Measurements from ENCODE around the gene LCE1F.
A peak's percentile ranks its signal among the peaks of the same experiment; 100 is the strongest.

The LCE1F gene

GRCh38 chr1:152743371-152744145 is 31.4 kb upstream of the LCE1F start:
- TF ChIP-seq CTCF (IDR thresholded peaks at IDR 0.05; ENCODE audit: low read length, missing control alignments), result no peak
- no peak overlapping the region for H3K4me3 ChIP-seq (replicated peaks; ENCODE audit: low read depth, low read length)
- DNase-seq (ENCODE audit: low read depth), result no peak

- H3K4me3 ChIP-seq (replicated peaks; ENCODE audit: low read depth, low read length), result no peak overlapping the region
- TF ChIP-seq CTCF (IDR thresholded peaks at IDR 0.05; ENCODE audit: low read length, missing control alignments), result no peak
- no peak for DNase-seq (ENCODE audit: low read depth)
Measured at GRCh38 chr1:152745289-152745704, 29.6 kb upstream of the LCE1F start.

- no peak for DNase-seq (ENCODE audit: low read depth)
- no peak overlapping the region for H3K4me3 ChIP-seq (replicated peaks; ENCODE audit: low read depth, low read length)
- no peak for TF ChIP-seq CTCF (IDR thresholded peaks at IDR 0.05; ENCODE audit: low read length, missing control alignments)
Measured at GRCh38 chr1:152745765-152746444, 29.0 kb upstream of the LCE1F start.

GRCh38 chr1:152747831-152748230 is 27.1 kb upstream of the LCE1F start:
- TF ChIP-seq CTCF (IDR thresholded peaks at IDR 0.05; ENCODE audit: low read length, missing control alignments), result no peak
- no peak overlapping the region for H3K4me3 ChIP-seq (replicated peaks; ENCODE audit: low read depth, low read length)
- no peak for DNase-seq (ENCODE audit: low read depth)

- no peak overlapping the region for H3K4me3 ChIP-seq (replicated peaks; ENCODE audit: low read depth, low read length)
- peak; percentile 0 for DNase-seq (ENCODE audit: low read depth)
- TF ChIP-seq CTCF (IDR thresholded peaks at IDR 0.05; ENCODE audit: low read length, missing control alignments), result no peak
Measured at GRCh38 chr1:152752225-152752624, 22.7 kb upstream of the LCE1F start.

- no peak for TF ChIP-seq CTCF (IDR thresholded peaks at IDR 0.05; ENCODE audit: low read length, missing control alignments)
- no peak for DNase-seq (ENCODE audit: low read depth)
- no peak overlapping the region for H3K4me3 ChIP-seq (replicated peaks; ENCODE audit: low read depth, low read length)
Measured at GRCh38 chr1:152753586-152753985, 21.4 kb upstream of the LCE1F start.
